PC-3 (cell line): ENCODE data around the gene EXOSC5. TPM values are rescaled to one million over a fixed set of nuclear protein-coding genes. Genes with fewer than 3 reads are reported as not detected.

Source experiments
- ATAC-seq: fragments of 200-7000 bp; cut with Tn5 transposase; 2 replicates; pipeline ENCODE4 v1.9.1; 2020; ENCODE audit warnings: mild to moderate bottlenecking, moderate library complexity
- BruUV-seq: library from RNA; stranded (reverse); fragments of 400-500 nt; replicated peaks from 2 replicates; lab custom pipeline; 2021; lab: Mats Ljungman, UMichigan
- CTCF ChIA-PET: fragments of 300-600 bp; sonication (Branson Sonifier 250); formaldehyde crosslinking; loops from one replicate; lab custom pipeline; 2022; ENCODE audit warnings: antibody characterized with exemption; lab: Charles Lee
- POLR2A ChIA-PET: fragments of 300-600 bp; sonication (Branson Sonifier 250); formaldehyde crosslinking; loops from one replicate; lab custom pipeline; 2022; ENCODE audit warnings: antibody characterized with exemption; ENCODE audit not compliant: unreplicated experiment; lab: Charles Lee
- DNase-seq: peaks from one replicate; pipeline ENCODE4 v3.0.0-alpha.2; 2015
- H2AFZ ChIP-seq: fragments of 300-600 bp; sonication (generic); 2 replicates; pipeline ENCODE4 v1.6.0; 2016; ENCODE audit warnings: antibody characterized with exemption, low read length
- H3F3A ChIP-seq: fragments of 300-600 bp; sonication (generic); one replicate; pipeline ENCODE4 v1.6.0; 2017; ENCODE audit warnings: antibody characterized with exemption, low read length, control low read depth, mild to moderate bottlenecking; ENCODE audit not compliant: unreplicated experiment
- H3K27ac ChIP-seq: fragments of 300-600 bp; sonication (generic); 2 replicates; pipeline ENCODE4 v1.5.1; 2016; ENCODE audit warnings: mild to moderate bottlenecking, low read length
- H3K27me3 ChIP-seq: fragments of 300-600 bp; sonication (generic); 2 replicates; pipeline ENCODE4 v1.6.1; 2016; ENCODE audit warnings: low read length, mixed read lengths
- H3K36me3 ChIP-seq: fragments of 300-600 bp; sonication (generic); 2 replicates; pipeline ENCODE4 v1.6.1; 2016; ENCODE audit warnings: low read depth, mixed run types, low read length, mixed read lengths
- H3K4me1 ChIP-seq: fragments of 300-600 bp; sonication (generic); 2 replicates; pipeline ENCODE4 v1.5.1; 2016; ENCODE audit warnings: low read length; ENCODE audit not compliant: insufficient read depth
- H3K4me2 ChIP-seq: fragments of 300-600 bp; sonication (generic); 2 replicates; pipeline ENCODE4 v1.6.0; 2016; ENCODE audit warnings: low read length
- H3K4me3 ChIP-seq: fragments of 300-600 bp; sonication (generic); 2 replicates; pipeline ENCODE4 v1.5.1; 2016; ENCODE audit warnings: mild to moderate bottlenecking, low read length, mixed read lengths
- H3K79me2 ChIP-seq: fragments of 300-600 bp; sonication (generic); 2 replicates; pipeline ENCODE4 v1.6.1; 2017; ENCODE audit warnings: low read length, mixed read lengths
- H3K9ac ChIP-seq: fragments of 300-600 bp; sonication (generic); 2 replicates; pipeline ENCODE4 v1.6.0; 2016; ENCODE audit warnings: mild to moderate bottlenecking, low read length
- H3K9me2 ChIP-seq: fragments of 300-600 bp; sonication (generic); replicated peaks from 2 replicates; pipeline ENCODE4 v1.6.1; 2016; ENCODE audit warnings: mixed run types, low read length, mixed read lengths
- H3K9me3 ChIP-seq: fragments of 300-600 bp; sonication (generic); 2 replicates; pipeline ENCODE4 v1.6.1; 2016; ENCODE audit warnings: low read length, mixed read lengths
- H4K20me1 ChIP-seq: fragments of 300-600 bp; sonication (generic); 2 replicates; pipeline ENCODE4 v1.6.1; 2016; ENCODE audit warnings: low read length, mixed read lengths
- CTCF ChIP-seq: fragments of 300-600 bp; sonication (generic); conservative IDR thresholded peaks from 2 replicates; pipeline ENCODE4 v1.5.1; 2017; ENCODE audit warnings: antibody characterized with exemption, low read depth, mild to moderate bottlenecking, low read length
- EZH2 ChIP-seq: fragments of 300-600 bp; sonication (generic); IDR thresholded peaks from one replicate; pipeline ENCODE4 v1.6.1; 2017; ENCODE audit warnings: antibody characterized with exemption, mild to moderate bottlenecking, low read length; ENCODE audit not compliant: unreplicated experiment
- intact Hi-C: fragments of 100-400 bp; cut with micrococcal nuclease; formaldehyde crosslinking; loops from 2 replicates; pipeline ENCODE4 v1.9.0; 2023
- total RNA-seq: library from RNA; depleted of rRNA; stranded (reverse); fragments of >200 nt; gene quantifications from 2 replicates; pipeline ENCODE4 v1.2.3, GENCODE V29; 2014

EXOSC5 gene
- total RNA-seq, 1 experiment from 2014 or later, result 40.8 TPM

- Histone ChIP-seq H3K9ac (peak within 1 kb of the TSS; percentile 74), H3K4me2 (peak within 1 kb of the TSS; percentile 94), H3K9me3 (no peaks in the 10 kb centered on the region), H3K4me3 (peak within 1 kb of the TSS; percentile 86), H3K27ac (no peak within 1 kb of the TSS), H3K36me3 (no peaks in the 10 kb centered on the region), H3K4me1 (0 out of 2 replicates have a peak, but pooled peaks cover 4% of the 10 kb centered on the region), H3K79me2 (peaks cover 40% of the 10 kb centered on the region), H3K9me2 (no peaks in the 10 kb centered on the region), H3K27me3 (no peaks in the 10 kb centered on the region), H4K20me1 (no peaks in the 10 kb centered on the region), H2AFZ (peak within 1 kb of the TSS; percentile 69), H3F3A (no peaks in the 10 kb centered on the region)
- intact Hi-C loops, result no loop called here
- TF ChIP-seq CTCF (peak; percentile 66), EZH2 (no peak)
- DNase-seq, result peak; percentile 77
- ChIA-PET CTCF (interaction anchor here (1.0 to 1.5 kb wide), 3 partner anchors 10 to 56 kb away, joined by 3 to 6 read pairs (median 5); partner anchors contain the start of genes B9D2 and CCDC97), POLR2A (no interaction called here)
- TSS peak; percentile 77 for BruUV-seq
- ATAC-seq, result peak; percentile 59
Observed at GRCh38 chr19:41353466-41354342, 43.5 kb downstream of the EXOSC5 start, which contains the start of gene TGFB1. TGFB1 (minus strand) TSS chr19:41353922; CDS start chr19:41353044, 878 bp downstream.

GRCh38 chr19:41352609-41353465, 44.3 kb downstream of the EXOSC5 start:
- CTCF ChIA-PET, result interaction anchor here (1.0 to 1.5 kb wide), 4 partner anchors 11 to 56 kb away, joined by 3 to 6 read pairs (median 4); partner anchors contain the start of genes B9D2 and CCDC97
- no TSS peak for BruUV-seq
- 0 out of 2 replicates have a peak, but pooled peaks cover 4% of the 10 kb centered on the region for H3K4me1 ChIP-seq
- H3K9ac ChIP-seq, result peak overlapping the region; percentile 74
- peak; percentile 59 for TF ChIP-seq CTCF
- TF ChIP-seq EZH2, result no peak
- H3K27ac ChIP-seq, result no peak overlapping the region
- no peaks in the 10 kb centered on the region for H3K9me3 ChIP-seq
- H3K4me2 ChIP-seq, result peak overlapping the region; percentile 94
- H3K79me2 ChIP-seq, result peaks cover 40% of the 10 kb centered on the region
- peak overlapping the region; percentile 86 for H3K4me3 ChIP-seq
- intact Hi-C loops, result no loop called here
- H3K36me3 ChIP-seq, result no peaks in the 10 kb centered on the region
- no peaks in the 10 kb centered on the region for H4K20me1 ChIP-seq
- POLR2A ChIA-PET, result no interaction called here
- H3K9me2 ChIP-seq, result no peaks in the 10 kb centered on the region
- DNase-seq (peak; percentile 49), ATAC-seq (peak; percentile 40)
- no peaks in the 10 kb centered on the region for H3K27me3 ChIP-seq
- H3F3A ChIP-seq, result no peaks in the 10 kb centered on the region
- H2AFZ ChIP-seq, result peak overlapping the region; percentile 69
